NK-92 (cell line): Measurements from ENCODE around the gene DRC7.

ENCODE experiments used
- DNase-seq: peaks from one replicate; lab custom pipeline; 2025; ENCODE audit not compliant: unreplicated experiment; lab: John Stamatoyannopoulos, UW

The DRC7 gene

GRCh38 chr16:57694725-57695679 lies at the start of gene DRC7:
DRC7 (plus strand) TSS chr16:57694806; CDS start chr16:57697950, 3,144 bp downstream.
- DNase-seq: no peak

GRCh38 chr16:57645169-57645568 lies 49.4 kb upstream of the DRC7 start:
- no peak for DNase-seq

DNA sequence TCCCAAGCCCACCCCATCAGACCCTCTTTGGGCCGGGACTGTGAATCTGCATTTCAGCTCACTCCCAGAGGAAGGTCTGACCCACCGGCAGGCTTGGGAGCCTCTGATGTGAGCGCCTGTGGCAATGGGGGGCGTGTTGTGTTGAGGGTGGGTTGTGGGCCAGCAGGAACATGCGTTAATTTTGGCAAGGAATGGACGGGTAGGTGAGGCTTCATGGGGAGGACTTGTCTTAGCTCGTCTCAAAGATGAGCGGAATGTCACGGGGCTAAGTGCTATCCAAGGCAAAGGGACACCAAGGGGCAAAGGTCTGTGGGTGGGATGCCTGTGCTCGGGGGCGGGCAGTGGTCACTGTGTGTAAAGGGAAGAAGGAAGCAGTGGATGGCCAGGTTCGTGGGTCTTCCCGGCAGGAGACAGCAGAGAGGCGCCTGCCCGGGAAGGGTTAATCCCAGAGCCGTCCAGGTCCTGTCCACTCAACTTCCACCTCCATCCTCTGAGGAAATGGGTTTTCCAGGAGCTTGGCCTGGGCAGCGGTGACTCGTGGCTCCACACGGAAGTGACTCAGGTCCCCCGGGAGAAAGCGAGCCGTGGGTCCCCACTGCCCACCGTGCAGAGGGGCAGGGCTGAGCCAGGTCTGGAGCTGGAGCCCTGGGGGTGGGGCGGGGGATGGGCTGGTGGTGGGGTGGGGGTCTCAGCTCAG lies 48.8 kb upstream of the DRC7 start:
- DNase-seq: no peak

DNA sequence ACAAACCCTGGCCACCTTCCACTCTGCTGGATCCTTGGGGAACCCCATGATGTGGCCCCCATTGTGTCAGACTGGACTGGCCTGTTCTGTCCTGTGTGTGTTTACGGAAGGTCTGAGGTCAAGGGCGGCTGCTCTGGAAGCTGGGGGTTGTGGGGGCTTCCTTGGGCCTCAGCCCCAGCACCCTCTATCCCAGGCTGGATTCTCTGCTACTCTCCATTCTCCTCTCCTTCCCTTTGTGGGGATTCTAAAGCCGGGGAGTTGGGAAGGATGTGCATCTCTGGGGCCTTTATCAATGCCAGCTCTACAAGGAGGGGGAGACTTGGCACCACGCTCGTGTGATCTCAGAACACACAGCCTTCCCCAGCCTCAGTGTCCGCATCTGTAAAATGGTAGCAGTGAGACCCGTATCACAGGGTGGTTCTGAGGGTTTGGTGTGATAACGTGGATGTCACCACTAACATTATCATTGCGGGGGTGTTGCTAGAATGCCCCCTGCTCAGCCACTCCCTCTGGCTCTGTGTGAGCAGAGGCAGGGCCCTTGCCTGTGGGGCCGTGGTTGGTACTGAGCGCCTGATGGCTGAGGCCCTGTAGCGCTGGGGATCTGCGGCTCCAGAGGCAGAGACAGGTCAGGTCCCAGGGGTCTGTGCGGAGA lies 48.1 kb upstream of the DRC7 start:
- DNase-seq: no peak

- DNase-seq: no peak
Measured at GRCh38 chr16:57647136-57647875, 47.3 kb upstream of the DRC7 start.

GRCh38 chr16:57648125-57648524 lies 46.5 kb upstream of the DRC7 start:
- no peak for DNase-seq

DNA sequence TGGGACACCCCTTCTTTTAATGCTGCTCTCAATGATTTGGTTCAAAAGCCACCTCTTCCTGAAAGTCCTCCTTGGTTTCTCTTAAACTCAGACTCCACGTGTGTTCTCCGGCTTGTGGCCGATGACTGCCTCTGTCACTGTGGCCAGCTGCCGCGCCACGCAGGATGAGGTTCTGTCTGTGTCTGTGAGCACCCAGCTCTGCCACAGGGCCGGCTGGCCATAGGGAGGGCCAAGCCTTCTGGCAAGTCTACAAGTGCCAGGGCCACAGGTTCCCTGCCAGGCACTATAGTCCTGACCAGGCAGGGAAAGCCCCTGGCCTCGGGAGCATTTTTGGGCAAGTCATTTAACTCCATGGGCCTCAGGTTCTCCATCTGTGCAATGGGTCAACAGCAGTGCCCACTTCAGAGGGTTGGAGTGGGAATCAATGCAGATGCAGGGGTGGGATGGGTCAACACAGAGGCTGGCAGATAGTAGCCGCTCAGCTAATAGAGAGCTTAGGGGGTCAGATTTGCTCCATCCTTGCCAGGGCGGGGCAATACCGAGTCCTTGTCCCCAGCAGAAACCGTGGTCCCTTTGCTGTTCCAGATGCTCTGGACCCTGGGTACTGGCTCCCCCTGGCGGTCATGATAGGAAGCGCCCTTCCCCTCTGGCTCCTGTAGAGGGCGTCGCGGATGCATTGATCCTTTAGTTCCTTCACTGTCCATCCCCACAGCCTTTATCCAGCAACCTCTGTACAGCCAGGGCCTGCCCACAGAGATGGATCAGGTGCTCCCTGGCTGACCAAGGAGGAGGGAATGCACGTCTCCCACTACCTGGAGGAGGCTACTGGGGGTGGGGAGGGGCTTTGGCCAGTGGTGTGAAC lies 45.8 kb upstream of the DRC7 start:
- no peak for DNase-seq

GRCh38 chr16:57649443-57649751 lies 45.2 kb upstream of the DRC7 start:
- DNase-seq: no peak

DNA sequence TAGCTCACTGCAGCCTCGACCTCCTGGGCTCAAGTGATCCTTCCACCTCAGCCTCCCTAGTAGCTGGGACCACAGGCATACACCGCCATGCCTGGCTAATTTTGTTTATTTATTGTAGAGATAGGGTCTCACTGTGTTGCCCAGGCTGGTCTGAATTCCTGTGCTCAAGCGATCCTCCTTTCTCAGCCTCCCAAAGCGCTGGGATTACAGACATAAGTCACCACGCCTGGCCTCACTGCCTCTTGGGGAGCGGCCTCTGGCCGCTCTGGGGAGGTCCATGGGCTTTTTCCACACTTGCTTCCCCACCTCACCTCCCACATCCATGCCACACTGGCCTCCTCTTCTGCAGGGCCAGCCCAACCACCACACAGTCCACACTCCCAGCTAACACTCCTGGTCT lies 44.8 kb upstream of the DRC7 start:
- DNase-seq: no peak

- no peak for DNase-seq
Measured at GRCh38 chr16:57651344-57652333, 43.0 kb upstream of the DRC7 start.

DNA sequence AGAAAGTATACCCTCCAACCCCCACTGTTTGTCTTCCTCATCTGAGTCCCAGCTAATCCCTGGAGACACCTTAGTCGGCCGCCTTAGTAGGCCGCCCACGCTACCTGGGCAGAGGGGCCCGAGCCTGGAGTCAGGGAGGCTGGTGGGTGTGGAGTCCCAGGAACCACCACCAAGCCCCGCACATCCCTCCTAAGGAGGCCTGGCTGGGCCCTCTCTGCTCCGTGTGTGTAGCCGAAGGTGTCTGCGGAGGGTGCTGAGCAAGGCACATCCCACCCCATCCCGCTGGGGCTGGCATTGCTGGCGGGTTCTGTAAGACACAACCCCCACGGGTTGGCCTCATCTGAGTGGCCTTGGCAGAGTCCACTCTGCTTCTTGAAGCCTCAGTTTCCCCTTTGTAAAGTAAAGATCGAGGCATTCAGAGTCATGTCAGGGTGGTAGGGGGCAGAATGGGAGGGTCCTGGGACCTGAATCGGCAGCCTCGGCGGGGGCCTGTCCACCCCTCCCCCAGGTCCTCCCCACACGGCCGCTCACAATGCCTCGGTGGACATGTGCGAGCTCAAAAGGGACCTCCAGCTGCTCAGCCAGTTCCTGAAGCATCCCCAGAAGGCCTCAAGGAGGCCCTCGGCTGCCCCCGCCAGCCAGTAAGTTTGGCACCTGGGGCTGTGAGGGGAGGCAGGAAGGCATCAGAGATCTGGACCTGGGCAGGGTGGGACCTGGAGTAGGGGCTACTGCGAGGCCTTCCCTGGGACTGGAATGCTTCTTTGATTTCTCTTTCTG lies 41.7 kb upstream of the DRC7 start:
- DNase-seq: no peak

DNA sequence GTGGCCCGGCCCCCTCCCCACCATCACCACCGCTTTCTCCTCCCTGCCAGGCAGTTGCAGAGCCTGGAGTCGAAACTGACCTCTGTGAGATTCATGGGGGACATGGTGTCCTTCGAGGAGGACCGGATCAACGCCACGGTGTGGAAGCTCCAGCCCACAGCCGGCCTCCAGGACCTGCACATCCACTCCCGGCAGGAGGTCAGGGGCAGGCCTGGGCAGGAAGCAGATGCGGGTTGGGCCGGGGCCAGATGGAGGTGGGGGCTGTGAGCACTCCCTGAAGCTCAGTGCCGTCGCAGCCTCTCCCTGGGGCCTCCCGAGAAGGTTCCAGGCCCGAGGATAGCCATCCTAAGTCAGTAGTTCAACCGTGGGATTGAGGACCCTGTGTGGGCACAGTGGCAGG lies 40.7 kb upstream of the DRC7 start:
- no peak for DNase-seq

- DNase-seq: no peak
Measured at GRCh38 chr16:57656342-57656955, 38.2 kb upstream of the DRC7 start.

DNA sequence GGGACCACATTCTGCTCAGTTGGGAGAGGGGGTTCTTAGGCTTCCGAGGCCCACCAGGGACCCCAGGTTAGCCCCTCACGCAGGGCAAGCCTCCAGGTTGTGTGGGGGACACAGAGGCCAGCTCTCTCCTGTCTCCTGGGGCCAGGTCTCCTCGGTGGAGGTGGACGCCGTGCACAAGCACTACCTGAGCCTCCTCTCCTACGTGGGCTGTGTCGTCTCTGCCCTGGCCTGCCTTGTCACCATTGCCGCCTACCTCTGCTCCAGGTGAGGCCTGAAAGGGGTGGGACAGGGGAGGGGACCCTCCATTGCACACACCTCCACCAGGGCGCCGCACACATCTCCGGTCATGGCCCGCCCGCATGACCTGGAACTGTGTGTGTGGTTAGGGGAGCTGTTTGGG lies 37.4 kb upstream of the DRC7 start:
- DNase-seq: no peak

DNA sequence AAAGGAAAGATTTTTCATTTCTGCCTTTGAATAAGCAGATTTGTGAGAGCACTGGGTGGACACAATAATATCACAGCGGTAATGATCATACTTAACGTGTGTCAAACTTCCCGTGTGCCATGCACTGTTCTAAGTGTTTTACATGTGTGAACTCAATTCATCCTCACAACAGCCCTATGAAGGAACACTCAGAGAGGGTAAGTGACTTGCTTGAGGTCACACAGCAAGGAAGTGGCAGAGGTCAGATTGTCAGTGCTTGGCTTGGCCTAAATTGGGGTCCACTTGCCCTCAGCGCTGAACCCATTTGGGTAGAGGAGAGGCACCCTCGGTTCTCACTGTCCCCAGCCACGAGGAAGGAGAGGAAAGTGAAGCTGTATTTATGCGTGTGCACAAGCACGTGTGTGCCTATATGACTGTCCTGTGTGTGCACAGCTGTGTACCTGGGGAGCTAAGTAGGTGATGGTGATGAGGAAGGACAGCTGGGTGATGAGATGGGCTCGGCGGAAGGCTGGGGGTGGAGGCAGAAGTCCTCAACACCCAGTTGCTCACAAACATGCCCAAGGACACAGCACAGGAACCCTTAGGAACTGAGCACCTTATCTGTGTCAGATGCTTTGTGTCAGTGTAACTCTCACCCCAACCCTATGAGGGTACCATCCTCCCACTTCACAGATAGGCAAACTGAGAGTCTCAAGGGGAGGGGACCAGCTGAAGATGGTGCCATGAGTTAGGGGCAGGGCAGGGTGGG lies 36.3 kb upstream of the DRC7 start:
- no peak for DNase-seq

DNA sequence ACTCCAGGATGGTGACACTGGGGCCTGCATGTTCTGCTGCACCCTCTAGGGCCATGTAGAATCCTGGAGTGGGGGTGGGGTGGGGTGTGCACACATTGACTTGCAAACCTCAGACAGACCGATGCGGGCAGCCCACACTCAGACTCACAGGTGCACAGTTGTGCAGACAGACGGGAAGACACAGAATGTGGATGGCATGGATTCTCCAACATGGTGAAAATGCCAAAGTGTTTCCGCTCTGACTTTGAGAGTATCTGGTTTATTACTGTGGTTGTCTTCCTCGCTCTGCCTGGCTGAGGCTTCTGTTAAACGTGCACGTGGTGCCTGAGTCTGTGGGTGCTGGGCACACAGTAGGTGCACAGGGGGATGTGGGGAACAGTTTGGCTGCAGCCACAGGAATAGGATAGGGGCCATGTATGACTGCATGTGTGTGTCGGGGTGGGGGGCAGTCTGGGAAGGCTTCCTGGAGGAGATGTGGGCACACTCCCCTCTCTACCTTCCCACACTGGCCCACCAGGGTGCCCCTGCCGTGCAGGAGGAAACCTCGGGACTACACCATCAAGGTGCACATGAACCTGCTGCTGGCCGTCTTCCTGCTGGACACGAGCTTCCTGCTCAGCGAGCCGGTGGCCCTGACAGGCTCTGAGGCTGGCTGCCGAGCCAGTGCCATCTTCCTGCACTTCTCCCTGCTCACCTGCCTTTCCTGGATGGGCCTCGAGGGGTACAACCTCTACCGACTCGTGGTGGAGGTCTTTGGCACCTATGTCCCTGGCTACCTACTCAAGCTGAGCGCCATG lies 35.5 kb upstream of the DRC7 start:
- no peak for DNase-seq
